Measurements from ENCODE around the gene FBXO10. TPM values are rescaled to one million over a fixed set of nuclear protein-coding genes. Genes with fewer than 3 reads are reported as not detected.

Gene FBXO10
- total RNA-seq, 2 donors from 2014 or later = 5.5 to 5.7 TPM

- Histone ChIP-seq H3K9me3 (no peaks in the 10 kb centered on the region), H3K4me1 (peaks cover 0 to 31% of the 10 kb centered on the region in 2 donors), H3K27me3 (no peaks in the 10 kb centered on the region), H3K36me3 (no peaks in the 10 kb centered on the region), H3K4me3 (peak overlapping the region; percentile 67 to 82), H3K27ac (peak overlapping the region; percentile 98 to 99)
- DNase-seq (ENCODE audit: low spot score) = peak; percentile 90
- no peak for TF ChIP-seq CTCF (IDR thresholded peaks at IDR 0.05)
Observed at GRCh38 chr9:37466037-37466709, 110.0 kb downstream of the FBXO10 start.

- TF ChIP-seq CTCF (IDR thresholded peaks at IDR 0.05) = no peak
- Histone ChIP-seq H3K36me3 (no peaks in the 10 kb centered on the region), H3K4me3 (peak within 1 kb of the TSS; percentile 67 to 82), H3K27ac (peak within 1 kb of the TSS; percentile 98 to 99), H3K9me3 (no peaks in the 10 kb centered on the region), H3K4me1 (peaks cover 0 to 35% of the 10 kb centered on the region in 2 donors), H3K27me3 (no peaks in the 10 kb centered on the region)
- DNase-seq (ENCODE audit: low spot score) = peak; percentile 100
Observed at GRCh38 chr9:37465249-37466036, 110.7 kb downstream of the FBXO10 start, which contains the start of gene ZBTB5. Gene ZBTB5 (minus strand): TSS chr9:37465450. CDS start chr9:37442551, 22,899 bp downstream.

- H3K27ac ChIP-seq = peak overlapping the region; percentile 98 to 99
- H3K4me1 ChIP-seq = peaks cover 0 to 35% of the 10 kb centered on the region in 2 donors
- no peaks in the 10 kb centered on the region for H3K36me3 ChIP-seq
- peak; percentile 82 for DNase-seq (ENCODE audit: low spot score)
- TF ChIP-seq CTCF (IDR thresholded peaks at IDR 0.05) = no peak
- no peaks in the 10 kb centered on the region for H3K9me3 ChIP-seq
- H3K27me3 ChIP-seq = no peaks in the 10 kb centered on the region
- peak overlapping the region; percentile 67 to 82 for H3K4me3 ChIP-seq
Observed at GRCh38 chr9:37464426-37465248, 111.5 kb downstream of the FBXO10 start.

GRCh38 chr9:37464006-37464405 lies 112.2 kb downstream of the FBXO10 start:
- no peaks in the 10 kb centered on the region for H3K9me3 ChIP-seq
- H3K4me3 ChIP-seq = peak overlapping the region; percentile 67 to 82
- DNase-seq (ENCODE audit: low spot score) = no peak
- peak overlapping the region; percentile 98 to 99 for H3K27ac ChIP-seq
- H3K4me1 ChIP-seq = peaks cover 0 to 35% of the 10 kb centered on the region in 2 donors
- H3K36me3 ChIP-seq = no peaks in the 10 kb centered on the region
- H3K27me3 ChIP-seq = no peaks in the 10 kb centered on the region
- TF ChIP-seq CTCF (IDR thresholded peaks at IDR 0.05) = no peak

Other genes with a start within 250 kb of the FBXO10 start
- 100 to 1,000 TPM; 129 to 137 TPM for gene GRHPR, start 153.7 kb downstream of the FBXO10 start, total RNA-seq
- gene ZBTB5, start 110.9 kb downstream of the FBXO10 start, total RNA-seq = 1 to 10 TPM; 4.9 to 9.9 TPM
- gene POLR1E, start 90.4 kb downstream of the FBXO10 start, total RNA-seq = 10 to 100 TPM in 1 of 2 donors, 1 to 10 TPM in 1; 9.6 to 13.3 TPM
- 10 to 100 TPM; 45.5 to 63.9 TPM for gene TOMM5, start 16.2 kb upstream of the FBXO10 start, total RNA-seq
- gene FRMPD1, start 74.6 kb upstream of the FBXO10 start, total RNA-seq = under 1 TPM; 0.31 to 0.82 TPM
- 1 to 10 TPM; 2.5 to 3.9 TPM for gene TRMT10B, start 177.4 kb upstream of the FBXO10 start, total RNA-seq
- gene EXOSC3, start 208.7 kb upstream of the FBXO10 start, total RNA-seq = 10 to 100 TPM; 14.1 to 16.9 TPM
- 10 to 100 TPM; 14.1 to 18.2 TPM for gene DCAF10, start 224.4 kb upstream of the FBXO10 start, total RNA-seq

All from right atrium auricular region (tissue), 2 donors.